Hindlimb muscle (tissue), 1 donor: Measurements from ENCODE around the gene FGD4. TPM values are rescaled to one million over a fixed set of nuclear protein-coding genes. Genes with fewer than 3 reads are reported as not detected.
"Not testable (repeated sequence)": the region's sequence is repeated elsewhere in the genome, so short reads cannot be mapped to it uniquely, and the experiment has no call there.

ENCODE experiments used
- DNase-seq: peaks from one replicate; pipeline ENCODE4 v3.0.0-alpha.2; 2013
- polyA plus RNA-seq: library from polyadenylated mRNA; unstranded; fragments of 120-200 nt; gene quantifications from one replicate; pipeline ENCODE4 v1.2.1, GENCODE V29; 2013; ENCODE audit not compliant: insufficient read length

The FGD4 gene
- polyA plus RNA-seq, 1 donor: 21.0 TPM

GRCh38 chr12:32525802-32526201 is 126.4 kb downstream of the FGD4 start:
- not testable (repeated sequence) for DNase-seq

GRCh38 chr12:32526343-32526742 is 127.0 kb downstream of the FGD4 start:
- not testable (repeated sequence) for DNase-seq

GRCh38 chr12:32532422-32532821 is 133.1 kb downstream of the FGD4 start:
- no peak for DNase-seq

GRCh38 chr12:32532951-32533350 is 133.6 kb downstream of the FGD4 start:
- DNase-seq: no peak

- not testable (repeated sequence) for DNase-seq
Observed at GRCh38 chr12:32533506-32533905, 134.1 kb downstream of the FGD4 start.

GRCh38 chr12:32533971-32534590 is 134.7 kb downstream of the FGD4 start:
- no peak for DNase-seq

GRCh38 chr12:32534698-32535097 is 135.3 kb downstream of the FGD4 start:
- DNase-seq: no peak

- DNase-seq: peak; percentile 63
Observed at GRCh38 chr12:32535288-32535999, 136.1 kb downstream of the FGD4 start.

- DNase-seq: no peak
Observed at GRCh38 chr12:32536000-32536345, 136.6 kb downstream of the FGD4 start.

- no peak for DNase-seq
Observed at GRCh38 chr12:32541754-32542374, 142.5 kb downstream of the FGD4 start.

GRCh38 chr12:32542428-32543229 is 143.3 kb downstream of the FGD4 start:
- DNase-seq: no peak

- DNase-seq: no peak
Observed at GRCh38 chr12:32544893-32545292, 145.5 kb downstream of the FGD4 start.

- DNase-seq: no peak
Observed at GRCh38 chr12:32545413-32545980, 146.1 kb downstream of the FGD4 start.

- DNase-seq: no peak
Observed at GRCh38 chr12:32546272-32546671, 146.9 kb downstream of the FGD4 start.

GRCh38 chr12:32548691-32549281 is 149.4 kb downstream of the FGD4 start:
- DNase-seq: no peak

GRCh38 chr12:32549675-32550079 is 150.3 kb downstream of the FGD4 start:
- DNase-seq: no peak

- DNase-seq: no peak
Observed at GRCh38 chr12:32551058-32551457, 151.7 kb downstream of the FGD4 start.

GRCh38 chr12:32558903-32559302 is 159.5 kb downstream of the FGD4 start:
- DNase-seq: no peak

- DNase-seq: no peak
Observed at GRCh38 chr12:32559434-32559833, 160.1 kb downstream of the FGD4 start.

- DNase-seq: no peak
Observed at GRCh38 chr12:32560520-32560919, 161.2 kb downstream of the FGD4 start.

- DNase-seq: no peak
Observed at GRCh38 chr12:32561931-32562341, 162.6 kb downstream of the FGD4 start.

GRCh38 chr12:32562413-32562812 is 163.1 kb downstream of the FGD4 start:
- not testable (repeated sequence) for DNase-seq
